PC-3 (cell line): ENCODE measurements around the gene SNHG17. TPM values are rescaled to one million over a fixed set of nuclear protein-coding genes. Genes with fewer than 3 reads are reported as not detected.

Source experiments
- ATAC-seq: fragments of 200-7000 bp; cut with Tn5 transposase; 2 replicates; pipeline ENCODE4 v1.9.1; 2020; ENCODE audit warnings: mild to moderate bottlenecking, moderate library complexity
- BruUV-seq: library from RNA; stranded (reverse); fragments of 400-500 nt; replicated peaks from 2 replicates; lab custom pipeline; 2021; lab: Mats Ljungman, UMichigan
- CTCF ChIA-PET: fragments of 300-600 bp; sonication (Branson Sonifier 250); formaldehyde crosslinking; loops from one replicate; lab custom pipeline; 2022; ENCODE audit warnings: antibody characterized with exemption; lab: Charles Lee
- POLR2A ChIA-PET: fragments of 300-600 bp; sonication (Branson Sonifier 250); formaldehyde crosslinking; loops from one replicate; lab custom pipeline; 2022; ENCODE audit warnings: antibody characterized with exemption; ENCODE audit not compliant: unreplicated experiment; lab: Charles Lee
- DNase-seq: peaks from one replicate; pipeline ENCODE4 v3.0.0-alpha.2; 2015
- H2AFZ ChIP-seq: fragments of 300-600 bp; sonication (generic); 2 replicates; pipeline ENCODE4 v1.6.0; 2016; ENCODE audit warnings: antibody characterized with exemption, low read length
- H3F3A ChIP-seq: fragments of 300-600 bp; sonication (generic); one replicate; pipeline ENCODE4 v1.6.0; 2017; ENCODE audit warnings: antibody characterized with exemption, low read length, control low read depth, mild to moderate bottlenecking; ENCODE audit not compliant: unreplicated experiment
- H3K27ac ChIP-seq: fragments of 300-600 bp; sonication (generic); 2 replicates; pipeline ENCODE4 v1.5.1; 2016; ENCODE audit warnings: mild to moderate bottlenecking, low read length
- H3K27me3 ChIP-seq: fragments of 300-600 bp; sonication (generic); 2 replicates; pipeline ENCODE4 v1.6.1; 2016; ENCODE audit warnings: low read length, mixed read lengths
- H3K36me3 ChIP-seq: fragments of 300-600 bp; sonication (generic); 2 replicates; pipeline ENCODE4 v1.6.1; 2016; ENCODE audit warnings: low read depth, mixed run types, low read length, mixed read lengths
- H3K4me1 ChIP-seq: fragments of 300-600 bp; sonication (generic); 2 replicates; pipeline ENCODE4 v1.5.1; 2016; ENCODE audit warnings: low read length; ENCODE audit not compliant: insufficient read depth
- H3K4me2 ChIP-seq: fragments of 300-600 bp; sonication (generic); 2 replicates; pipeline ENCODE4 v1.6.0; 2016; ENCODE audit warnings: low read length
- H3K4me3 ChIP-seq: fragments of 300-600 bp; sonication (generic); 2 replicates; pipeline ENCODE4 v1.5.1; 2016; ENCODE audit warnings: mild to moderate bottlenecking, low read length, mixed read lengths
- H3K79me2 ChIP-seq: fragments of 300-600 bp; sonication (generic); 2 replicates; pipeline ENCODE4 v1.6.1; 2017; ENCODE audit warnings: low read length, mixed read lengths
- H3K9ac ChIP-seq: fragments of 300-600 bp; sonication (generic); 2 replicates; pipeline ENCODE4 v1.6.0; 2016; ENCODE audit warnings: mild to moderate bottlenecking, low read length
- H3K9me2 ChIP-seq: fragments of 300-600 bp; sonication (generic); replicated peaks from 2 replicates; pipeline ENCODE4 v1.6.1; 2016; ENCODE audit warnings: mixed run types, low read length, mixed read lengths
- H3K9me3 ChIP-seq: fragments of 300-600 bp; sonication (generic); 2 replicates; pipeline ENCODE4 v1.6.1; 2016; ENCODE audit warnings: low read length, mixed read lengths
- H4K20me1 ChIP-seq: fragments of 300-600 bp; sonication (generic); 2 replicates; pipeline ENCODE4 v1.6.1; 2016; ENCODE audit warnings: low read length, mixed read lengths
- CTCF ChIP-seq: fragments of 300-600 bp; sonication (generic); conservative IDR thresholded peaks from 2 replicates; pipeline ENCODE4 v1.5.1; 2017; ENCODE audit warnings: antibody characterized with exemption, low read depth, mild to moderate bottlenecking, low read length
- EZH2 ChIP-seq: fragments of 300-600 bp; sonication (generic); IDR thresholded peaks from one replicate; pipeline ENCODE4 v1.6.1; 2017; ENCODE audit warnings: antibody characterized with exemption, mild to moderate bottlenecking, low read length; ENCODE audit not compliant: unreplicated experiment
- EZH2phosphoT487 ChIP-seq: fragments of 300-600 bp; sonication (generic); IDR thresholded peaks from 2 replicates; pipeline ENCODE4 v1.6.1; 2018; ENCODE audit warnings: mild to moderate bottlenecking, antibody characterized with exemption, low read length, borderline replicate concordance
- intact Hi-C: fragments of 100-400 bp; cut with micrococcal nuclease; formaldehyde crosslinking; loops from 2 replicates; pipeline ENCODE4 v1.9.0; 2023
- total RNA-seq: library from RNA; depleted of rRNA; stranded (reverse); fragments of >200 nt; gene quantifications from 2 replicates; pipeline ENCODE4 v1.2.3, GENCODE V29; 2014

Gene SNHG17
- total RNA-seq, 1 experiment from 2014 or later = 52.0 TPM

DNA sequence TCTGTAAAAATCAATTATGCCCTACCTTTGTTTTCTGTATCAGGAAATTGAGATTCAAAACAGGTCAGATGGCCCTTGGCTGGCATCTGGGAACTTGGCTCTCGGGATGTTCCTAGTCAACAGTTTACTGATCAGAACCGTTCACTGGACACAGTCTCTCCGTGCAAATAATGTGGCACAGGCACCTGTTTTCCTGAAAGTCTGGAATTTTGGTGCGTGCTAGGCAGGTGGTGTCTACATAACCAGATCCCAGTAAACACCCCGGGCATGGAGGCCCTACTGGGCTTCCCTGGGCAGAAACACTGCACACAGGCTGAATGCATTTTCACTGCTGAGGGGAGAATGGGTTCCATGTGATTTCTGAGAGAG is 7.5 kb downstream of the SNHG17 start:
- H4K20me1 ChIP-seq = peaks cover 86% of the 10 kb centered on the region
- H3K79me2 ChIP-seq = peaks cover 93% of the 10 kb centered on the region
- peaks cover 35% of the 10 kb centered on the region for H3K4me1 ChIP-seq

DNA sequence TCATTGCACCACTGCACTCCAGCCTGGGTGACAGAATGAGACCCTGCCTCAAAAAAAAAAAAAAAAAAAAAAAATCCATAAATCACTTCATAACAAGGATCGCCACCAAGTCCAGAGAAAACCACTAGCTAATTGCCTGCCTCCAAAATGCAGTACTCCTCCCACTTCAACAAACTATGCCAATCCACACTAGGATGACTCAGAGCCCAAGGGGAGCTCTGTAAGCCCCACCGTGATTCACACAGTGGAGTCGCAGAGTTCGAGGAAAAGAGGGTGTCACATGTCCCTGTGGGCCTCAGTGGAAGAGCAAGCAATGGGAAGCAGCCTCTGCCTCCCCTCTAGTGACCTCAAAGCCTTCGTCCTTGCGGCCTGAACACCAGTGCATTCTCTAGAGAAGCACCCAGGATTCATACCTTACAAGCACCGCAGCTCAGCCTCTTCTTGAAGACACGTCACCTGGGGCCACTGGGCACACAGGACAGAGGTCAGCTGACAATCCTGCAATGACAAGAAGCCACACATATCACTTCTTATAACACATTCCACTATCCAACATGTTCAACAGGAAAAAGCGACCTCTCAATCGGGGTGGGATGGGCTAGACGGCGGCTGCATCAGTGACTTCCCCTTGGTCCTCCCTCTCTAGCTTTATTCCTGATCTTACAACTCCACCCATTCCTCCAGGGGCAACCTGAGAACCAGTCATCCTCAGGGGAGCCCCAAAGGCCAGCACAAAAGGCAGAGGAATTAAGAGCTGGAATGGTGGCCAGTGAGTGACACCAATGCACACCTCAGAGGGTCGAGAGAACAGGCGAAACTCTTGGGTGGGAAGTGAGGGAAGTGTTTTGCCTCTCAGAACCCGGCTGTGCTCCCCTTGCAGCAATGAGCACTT is 8.9 kb downstream of the SNHG17 start:
- Histone ChIP-seq H3K4me2 (no peak overlapping the region), H3F3A (peaks cover 5% of the 10 kb centered on the region), H3K27me3 (no peaks in the 10 kb centered on the region), H3K4me1 (peaks cover 25% of the 10 kb centered on the region), H3K4me3 (no peak overlapping the region), H2AFZ (no peak overlapping the region), H3K9me2 (no peaks in the 10 kb centered on the region), H3K9me3 (no peaks in the 10 kb centered on the region), H3K36me3 (peaks cover 85% of the 10 kb centered on the region), H3K9ac (no peak overlapping the region), H3K79me2 (peaks cover 87% of the 10 kb centered on the region), H3K27ac (peak overlapping the region; percentile 10; the same call in 1 of the 2 replicates), H4K20me1 (peaks cover 85% of the 10 kb centered on the region)
- peak; percentile 87 for ATAC-seq
- POLR2A ChIA-PET = interaction anchor here (0.6 to 0.7 kb wide), 4 partner anchors 12 to 874 kb away, joined by 3 to 24 read pairs (median 10); partner anchors contain the start of gene DHX35
- peak; percentile 80 for DNase-seq
- intact Hi-C loops = no loop called here
- CTCF ChIA-PET = interaction anchor here (0.6 to 0.7 kb wide), 2 partner anchors 307 to 333 kb away, joined by 3 to 6 read pairs; no protein-coding TSS in a partner anchor
- no TSS peak for BruUV-seq
- TF ChIP-seq CTCF = no peak
- no peak for TF ChIP-seq EZH2
- no peak for TF ChIP-seq EZH2phosphoT487

More for the DNA sequence above, 7.5 kb downstream of the SNHG17 start:
- POLR2A ChIA-PET = no interaction called here
- Histone ChIP-seq H3K9me2 (no peaks in the 10 kb centered on the region), H3K9ac (no peak overlapping the region), H2AFZ (no peak overlapping the region), H3K27ac (no peak overlapping the region), H3F3A (peaks cover 5% of the 10 kb centered on the region), H3K27me3 (no peaks in the 10 kb centered on the region), H3K36me3 (peaks cover 85% of the 10 kb centered on the region), H3K4me2 (0 out of 2 replicates have a peak overlapping the region, but pooled peaks have one; percentile 7), H3K9me3 (no peaks in the 10 kb centered on the region), H3K4me3 (no peak overlapping the region)
- no TSS peak for BruUV-seq
- ATAC-seq = no peak; the same call in none of the 2 replicates
- CTCF ChIA-PET = no interaction called here
- DNase-seq = no peak
- intact Hi-C loops = no loop called here
- no peak for TF ChIP-seq EZH2phosphoT487
- TF ChIP-seq CTCF = no peak
- no peak for TF ChIP-seq EZH2

DNA sequence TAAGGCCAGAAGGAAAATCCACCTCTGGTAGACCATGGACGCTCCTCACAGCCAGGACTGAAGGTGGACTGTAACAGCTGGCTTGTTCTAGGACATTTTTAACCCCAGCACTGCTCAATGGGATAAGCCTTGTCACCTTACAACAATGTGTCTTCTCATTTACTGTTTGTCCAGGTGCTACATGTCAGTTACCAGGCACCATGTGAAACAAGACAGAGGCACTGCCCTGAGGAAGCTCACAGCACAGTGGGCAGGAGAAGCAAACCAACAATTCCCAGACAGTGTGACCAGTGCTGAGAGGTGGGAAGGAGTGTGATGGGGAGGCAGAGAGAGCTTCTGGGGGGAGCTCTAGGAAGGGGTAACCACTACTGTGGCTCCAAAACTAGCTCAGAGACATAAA is 10.7 kb downstream of the SNHG17 start:
- ChIA-PET CTCF (no interaction called here), POLR2A (no interaction called here)
- Histone ChIP-seq H3K9me2 (no peaks in the 10 kb centered on the region), H3K36me3 (peaks cover 91% of the 10 kb centered on the region), H3K4me1 (peaks cover 25% of the 10 kb centered on the region), H3K4me3 (no peak overlapping the region), H3K27ac (no peak overlapping the region), H3K9ac (no peak overlapping the region), H3F3A (peaks cover 8% of the 10 kb centered on the region), H2AFZ (no peak overlapping the region), H4K20me1 (peaks cover 81% of the 10 kb centered on the region), H3K79me2 (peaks cover 70% of the 10 kb centered on the region), H3K9me3 (no peaks in the 10 kb centered on the region), H3K4me2 (no peak overlapping the region), H3K27me3 (no peaks in the 10 kb centered on the region)
- TF ChIP-seq EZH2phosphoT487 = no peak
- no peak for TF ChIP-seq CTCF
- no peak for TF ChIP-seq EZH2
- no TSS peak for BruUV-seq
- ATAC-seq = no peak
- intact Hi-C loops = no loop called here
- no peak for DNase-seq
